Ramos (cell line): ENCODE data around the gene MBLAC2.

Source experiments
- in situ Hi-C: fragments of 300-500 bp; cut with MboI; formaldehyde crosslinking; loops from one replicate; pipeline ENCODE4 v1.14.3; 2022; ENCODE audit warnings: low sequenced_read_pairs; ENCODE audit not compliant: unreplicated experiment

MBLAC2 gene

GRCh38 chr5:90472783-90473395, 1.7 kb downstream of the MBLAC2 start:
- in situ Hi-C loops, result no loop called here

- in situ Hi-C loops, result no loop called here
Measured at GRCh38 chr5:90461288-90461687, 13.3 kb downstream of the MBLAC2 start.

- in situ Hi-C loops, result loop anchor here (25.0 kb wide), 1 partner anchor 340 kb away; no protein-coding TSS in a partner anchor
Measured at GRCh38 chr5:90446961-90447360, 27.6 kb downstream of the MBLAC2 start.

GRCh38 chr5:90440644-90441043, 33.9 kb downstream of the MBLAC2 start:
- in situ Hi-C loops, result loop anchor here (25.0 kb wide), 1 partner anchor 347 kb away; no protein-coding TSS in a partner anchor

- in situ Hi-C loops, result loop anchor here (25.0 kb wide), 1 partner anchor 349 kb away; no protein-coding TSS in a partner anchor
Measured at GRCh38 chr5:90438100-90438499, 36.5 kb downstream of the MBLAC2 start.

GRCh38 chr5:90437663-90438062, 36.9 kb downstream of the MBLAC2 start:
- in situ Hi-C loops, result loop anchor here (25.0 kb wide), 1 partner anchor 350 kb away; no protein-coding TSS in a partner anchor

GRCh38 chr5:90434116-90434714, 40.4 kb downstream of the MBLAC2 start:
- in situ Hi-C loops, result loop anchor here (25.0 kb wide), 1 partner anchor 353 kb away; no protein-coding TSS in a partner anchor

- in situ Hi-C loops, result no loop called here
Measured at GRCh38 chr5:90424245-90424644, 50.3 kb downstream of the MBLAC2 start.

GRCh38 chr5:90421136-90421535, 53.4 kb downstream of the MBLAC2 start:
- in situ Hi-C loops, result no loop called here

- in situ Hi-C loops, result no loop called here
Measured at GRCh38 chr5:90418214-90418613, 56.4 kb downstream of the MBLAC2 start.

GRCh38 chr5:90410178-90410762, 64.3 kb downstream of the MBLAC2 start:
- in situ Hi-C loops, result no loop called here

- in situ Hi-C loops, result no loop called here
Measured at GRCh38 chr5:90409318-90410177, 65.0 kb downstream of the MBLAC2 start, which contains the start of gene CETN3. CETN3 (minus strand) TSS chr5:90409756; CDS start chr5:90409661, 95 bp downstream.

GRCh38 chr5:90408571-90409317, 65.8 kb downstream of the MBLAC2 start:
- in situ Hi-C loops, result no loop called here
